Mucosa of rectum (tissue), 2 donors: Measurements from ENCODE around the gene EHF.

Source experiments
- H3K27ac ChIP-seq, 2 donors: one replicate each; pipeline ENCODE4 v1.7.0; 2013; ENCODE audit warnings: inconsistent platforms in 2 of 2, low read depth in 2 of 2, low read length in 2 of 2
- H3K27me3 ChIP-seq, 2 donors: one replicate each; pipeline ENCODE4 v1.7.0; 2013; ENCODE audit warnings: low read length in 2 of 2; ENCODE audit not compliant: control insufficient read depth in 2 of 2, insufficient read depth in 2 of 2
- H3K36me3 ChIP-seq, 2 donors: one replicate each; pipeline ENCODE4 v1.7.0; 2013; ENCODE audit warnings: low read length in 2 of 2; ENCODE audit not compliant: control insufficient read depth in 2 of 2, insufficient read depth in 2 of 2
- H3K4me1 ChIP-seq, 2 donors: one replicate each; pipeline ENCODE4 v1.7.0; 2013; ENCODE audit warnings: low read length in 2 of 2, mild to moderate bottlenecking in 1 of 2; ENCODE audit not compliant: control insufficient read depth in 2 of 2, insufficient read depth in 2 of 2
- H3K4me3 ChIP-seq, 2 donors: one replicate each; pipeline ENCODE4 v1.7.0; 2013; ENCODE audit warnings: low read length in 2 of 2
- H3K9ac ChIP-seq, 2 donors: one replicate each; pipeline ENCODE4 v1.7.0; 2013; ENCODE audit warnings: low read length in 2 of 2, low read depth in 1 of 2, mild to moderate bottlenecking in 1 of 2
- H3K9me3 ChIP-seq, 2 donors: one replicate each; pipeline ENCODE4 v1.7.0; 2013; ENCODE audit warnings: low read length in 2 of 2; ENCODE audit not compliant: control insufficient read depth in 2 of 2
- donor health status: healthy.
- donor health status: Normal muscosa, but diverticular disease.

EHF gene

GRCh38 chr11:34640924-34641275, 20.0 kb downstream of the EHF start:
- Histone ChIP-seq H3K9ac (peak overlapping the region; percentile 66 to 70), H3K27ac (peak overlapping the region; percentile 91 to 94), H3K27me3 (no peaks in the 10 kb centered on the region), H3K4me3 (peak overlapping the region; percentile 52 to 58), H3K4me1 (peaks cover 44 to 66% of the 10 kb centered on the region in 2 donors), H3K9me3 (no peaks in the 10 kb centered on the region), H3K36me3 (peaks cover 11 to 14% of the 10 kb centered on the region in 2 donors)

- Histone ChIP-seq H3K36me3 (peaks cover 16 to 18% of the 10 kb centered on the region in 2 donors), H3K9me3 (no peaks in the 10 kb centered on the region), H3K4me3 (peak overlapping the region; percentile 46 to 58), H3K27me3 (no peaks in the 10 kb centered on the region), H3K4me1 (peaks cover 41 to 62% of the 10 kb centered on the region in 2 donors), H3K9ac (peak overlapping the region; percentile 66 to 70), H3K27ac (peak overlapping the region; percentile 91 to 94)
Measured at GRCh38 chr11:34641456-34641855, 20.6 kb downstream of the EHF start.

- Histone ChIP-seq H3K4me1 (peaks cover 39 to 59% of the 10 kb centered on the region in 2 donors), H3K27me3 (no peaks in the 10 kb centered on the region), H3K4me3 (peak overlapping the region; percentile 28 to 55), H3K36me3 (peaks cover 21 to 22% of the 10 kb centered on the region in 2 donors), H3K9ac (peak overlapping the region; percentile 15 to 66), H3K9me3 (no peaks in the 10 kb centered on the region), H3K27ac (peak overlapping the region; percentile 91 to 94)
Measured at GRCh38 chr11:34642001-34642554, 21.2 kb downstream of the EHF start.

- H3K27me3 ChIP-seq = no peaks in the 10 kb centered on the region
- H3K4me1 ChIP-seq = peaks cover 33 to 52% of the 10 kb centered on the region in 2 donors
- H3K9me3 ChIP-seq = no peaks in the 10 kb centered on the region
- peak overlapping the region; percentile 28 to 55 for H3K4me3 ChIP-seq
- peaks cover 29% of the 10 kb centered on the region in 2 donors for H3K36me3 ChIP-seq
- peak overlapping the region; percentile 60 to 94 for H3K27ac ChIP-seq
- peak overlapping the region in 1 of 2 donors; percentile 66 for H3K9ac ChIP-seq
Measured at GRCh38 chr11:34642873-34643272, 22.0 kb downstream of the EHF start.

- H3K4me3 ChIP-seq = peak overlapping the region; percentile 6 to 55
- H3K4me1 ChIP-seq = peaks cover 30 to 49% of the 10 kb centered on the region in 2 donors
- no peaks in the 10 kb centered on the region for H3K27me3 ChIP-seq
- H3K9me3 ChIP-seq = no peaks in the 10 kb centered on the region
- peaks cover 31 to 33% of the 10 kb centered on the region in 2 donors for H3K36me3 ChIP-seq
- peak overlapping the region; percentile 60 to 94 for H3K27ac ChIP-seq
- H3K9ac ChIP-seq = peak overlapping the region; percentile 32 to 66
Measured at GRCh38 chr11:34643311-34643710, 22.4 kb downstream of the EHF start.

- Histone ChIP-seq H3K27ac (peak overlapping the region in 1 of 2 donors; percentile 94), H3K4me1 (peaks cover 29 to 44% of the 10 kb centered on the region in 2 donors), H3K9me3 (no peaks in the 10 kb centered on the region), H3K27me3 (no peaks in the 10 kb centered on the region), H3K36me3 (peaks cover 36 to 38% of the 10 kb centered on the region in 2 donors), H3K9ac (no peak overlapping the region), H3K4me3 (no peak overlapping the region)
Measured at GRCh38 chr11:34643846-34644245, 23.0 kb downstream of the EHF start.

- H3K27ac ChIP-seq = no peak overlapping the region
- H3K36me3 ChIP-seq = peaks cover 46 to 48% of the 10 kb centered on the region in 2 donors
Measured at GRCh38 chr11:34644669-34645406, 23.9 kb downstream of the EHF start.

GRCh38 chr11:34646431-34646830, 25.5 kb downstream of the EHF start:
- Histone ChIP-seq H3K27ac (no peak overlapping the region), H3K36me3 (peaks cover 58 to 64% of the 10 kb centered on the region in 2 donors), H3K27me3 (no peaks in the 10 kb centered on the region), H3K9ac (no peak overlapping the region), H3K9me3 (no peaks in the 10 kb centered on the region), H3K4me3 (no peak overlapping the region), H3K4me1 (peaks cover 13 to 24% of the 10 kb centered on the region in 2 donors)

More at GRCh38 chr11:34644669-34645406, 23.9 kb downstream of the EHF start:
- peaks cover 24 to 39% of the 10 kb centered on the region in 2 donors for H3K4me1 ChIP-seq
- no peaks in the 10 kb centered on the region for H3K9me3 ChIP-seq
- H3K9ac ChIP-seq = no peak overlapping the region
- H3K4me3 ChIP-seq = no peak overlapping the region
- H3K27me3 ChIP-seq = no peaks in the 10 kb centered on the region

GRCh38 chr11:34647131-34647530, 26.2 kb downstream of the EHF start:
- Histone ChIP-seq H3K27me3 (no peaks in the 10 kb centered on the region), H3K27ac (no peak overlapping the region), H3K9me3 (no peaks in the 10 kb centered on the region), H3K36me3 (peaks cover 64 to 71% of the 10 kb centered on the region in 2 donors), H3K9ac (no peak overlapping the region), H3K4me1 (peaks cover 17 to 27% of the 10 kb centered on the region in 2 donors), H3K4me3 (no peak overlapping the region)

- no peak overlapping the region for H3K27ac ChIP-seq
- H3K4me3 ChIP-seq = no peak overlapping the region
- H3K36me3 ChIP-seq = peaks cover 68 to 75% of the 10 kb centered on the region in 2 donors
- H3K9me3 ChIP-seq = no peaks in the 10 kb centered on the region
- H3K4me1 ChIP-seq = peaks cover 19 to 29% of the 10 kb centered on the region in 2 donors
- H3K27me3 ChIP-seq = no peaks in the 10 kb centered on the region
- no peak overlapping the region for H3K9ac ChIP-seq
Measured at GRCh38 chr11:34647532-34647931, 26.6 kb downstream of the EHF start.
